ENCODE measurements around the gene TECPR1. TPM values are rescaled to one million over a fixed set of nuclear protein-coding genes. Genes with fewer than 3 reads are reported as not detected.

TECPR1 gene
- total RNA-seq, 4 donors from 2014 or later, result 16.0 to 59.6 (median 33.9) TPM

- H3K27ac ChIP-seq, result peak overlapping the region; percentile 96 to 100 (median 99)
- H3K36me3 ChIP-seq, result peaks cover 0 to 15% of the 10 kb centered on the region in 2 donors
- DNase-seq (peak; percentile 64 to 74), ATAC-seq (peak; percentile 20 to 24)
- intact Hi-C loops (cut with DNase I; ENCODE audit: low total_unique reads) (loop anchor here (10.0 kb wide), 1 partner anchor 588 kb away; the partner anchor contains the start of genes TMEM130 and TRRAP), in situ Hi-C loops (cut with MboI; ENCODE audit: low sequenced_read_pairs in 4 of 4) (loop anchor here in 1 of 4 donors (10.0 kb wide), 1 partner anchor 112 kb away; no protein-coding TSS in a partner anchor)
- peak overlapping the region; percentile 50 to 98 (median 88) for H3K4me3 ChIP-seq
- no peaks in the 10 kb centered on the region for H3K9me3 ChIP-seq
- H3K4me1 ChIP-seq, result peaks cover 59 to 65% of the 10 kb centered on the region in 2 donors
- TF ChIP-seq CTCF (IDR thresholded peaks at IDR 0.05 in 4 of 5, conservative IDR thresholded peaks at IDR 0.05 in 1 of 5) (peak in 1 of 5 experiments; percentile 27), POLR2A (IDR thresholded peaks at IDR 0.05) (no peak)
- H3K27me3 ChIP-seq, result no peaks in the 10 kb centered on the region
Observed at GRCh38 chr7:98286701-98287485, 34.9 kb upstream of the TECPR1 start.

GRCh38 chr7:98286093-98286539 is 34.1 kb upstream of the TECPR1 start:
- Histone ChIP-seq H3K27me3 (no peaks in the 10 kb centered on the region), H3K4me3 (peak overlapping the region; percentile 84 to 98 (median 92)), H3K36me3 (peaks cover 0 to 8% of the 10 kb centered on the region in 2 donors), H3K4me1 (peaks cover 59 to 65% of the 10 kb centered on the region in 2 donors), H3K27ac (peak overlapping the region; percentile 96 to 100 (median 99)), H3K9me3 (no peaks in the 10 kb centered on the region)
- ATAC-seq, result peak; percentile 48 to 49
- TF ChIP-seq CTCF (IDR thresholded peaks at IDR 0.05 in 4 of 5, conservative IDR thresholded peaks at IDR 0.05 in 1 of 5), result no peak
- peak; percentile 94 to 95 for TF ChIP-seq POLR2A (IDR thresholded peaks at IDR 0.05)
- DNase-seq, result peak; percentile 91 to 97
- intact Hi-C loops (cut with DNase I; ENCODE audit: low total_unique reads) (loop anchor here (10.0 kb wide), 1 partner anchor 589 kb away; the partner anchor contains the start of genes TMEM130 and TRRAP), in situ Hi-C loops (cut with MboI; ENCODE audit: low sequenced_read_pairs in 4 of 4) (loop anchor here in 1 of 4 donors (10.0 kb wide), 1 partner anchor 111 kb away; no protein-coding TSS in a partner anchor)

- ATAC-seq, result no peak
- in situ Hi-C loops (cut with MboI; ENCODE audit: low sequenced_read_pairs in 4 of 4), result loop anchor here in 1 of 4 donors (10.0 kb wide), 1 partner anchor 111 kb away; no protein-coding TSS in a partner anchor
- Histone ChIP-seq H3K27me3 (no peaks in the 10 kb centered on the region), H3K4me3 (peak overlapping the region; percentile 84 to 98 (median 92)), H3K9me3 (no peaks in the 10 kb centered on the region), H3K27ac (peak overlapping the region; percentile 96 to 100 (median 99)), H3K36me3 (peaks cover 0 to under 1% of the 10 kb centered on the region in 2 donors), H3K4me1 (peaks cover 63 to 65% of the 10 kb centered on the region in 2 donors)
- TF ChIP-seq CTCF (IDR thresholded peaks at IDR 0.05 in 4 of 5, conservative IDR thresholded peaks at IDR 0.05 in 1 of 5), result no peak
- no peak for TF ChIP-seq POLR2A (IDR thresholded peaks at IDR 0.05)
- DNase-seq, result peak in 1 of 2 donors; percentile 37
- intact Hi-C loops (cut with DNase I; ENCODE audit: low total_unique reads), result loop anchor here (1.0 to 10.0 kb wide), 2 partner anchors 111 to 589 kb away; partner anchors contain the start of genes TMEM130 and TRRAP
Observed at GRCh38 chr7:98285157-98286092, 33.4 kb upstream of the TECPR1 start.
